Neural progenitor cell (in vitro differentiated cells): Measurements from ENCODE around the gene TMPRSS4.

Experiments used
- EZH2 ChIP-seq: fragments of 200-600 bp; sonication (generic); IDR thresholded peaks from 2 replicates; pipeline ENCODE4 v1.6.1; 2017; ENCODE audit warnings: antibody characterized with exemption, mild to moderate bottlenecking, moderate library complexity
- EZH2phosphoT487 ChIP-seq: fragments of 200-600 bp; sonication (generic); IDR thresholded peaks from 2 replicates; pipeline ENCODE4 v1.6.1; 2017; ENCODE audit warnings: antibody characterized with exemption
- TF ChIP-seq, protein P1 (sequence below): fragments of 200-600 bp; sonication (generic); IDR thresholded peaks from 2 replicates; pipeline ENCODE4 v1.5.1; 2017; ENCODE audit warnings: antibody characterized with exemption, mild to moderate bottlenecking

DNA sequence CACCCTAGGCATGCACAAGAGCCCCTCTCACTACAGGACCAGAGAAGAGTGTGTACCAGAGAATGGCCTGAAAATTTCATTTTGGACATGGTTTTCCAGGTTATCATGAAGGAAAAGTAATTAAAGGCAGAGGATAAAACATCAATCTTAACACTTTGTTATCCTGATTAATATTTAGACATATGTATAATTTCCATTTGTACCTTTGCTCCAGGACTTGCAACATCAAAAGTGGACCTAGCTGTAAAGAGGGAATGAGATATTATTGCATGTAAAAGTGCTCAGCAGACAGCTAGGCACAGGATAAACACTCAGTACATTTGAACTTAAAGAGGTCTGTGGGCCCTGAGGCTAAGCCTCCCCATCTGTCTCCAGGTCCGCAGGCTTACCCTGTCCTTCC is 77.8 kb downstream of the TMPRSS4 start:
- TF ChIP-seq, protein P1, sequence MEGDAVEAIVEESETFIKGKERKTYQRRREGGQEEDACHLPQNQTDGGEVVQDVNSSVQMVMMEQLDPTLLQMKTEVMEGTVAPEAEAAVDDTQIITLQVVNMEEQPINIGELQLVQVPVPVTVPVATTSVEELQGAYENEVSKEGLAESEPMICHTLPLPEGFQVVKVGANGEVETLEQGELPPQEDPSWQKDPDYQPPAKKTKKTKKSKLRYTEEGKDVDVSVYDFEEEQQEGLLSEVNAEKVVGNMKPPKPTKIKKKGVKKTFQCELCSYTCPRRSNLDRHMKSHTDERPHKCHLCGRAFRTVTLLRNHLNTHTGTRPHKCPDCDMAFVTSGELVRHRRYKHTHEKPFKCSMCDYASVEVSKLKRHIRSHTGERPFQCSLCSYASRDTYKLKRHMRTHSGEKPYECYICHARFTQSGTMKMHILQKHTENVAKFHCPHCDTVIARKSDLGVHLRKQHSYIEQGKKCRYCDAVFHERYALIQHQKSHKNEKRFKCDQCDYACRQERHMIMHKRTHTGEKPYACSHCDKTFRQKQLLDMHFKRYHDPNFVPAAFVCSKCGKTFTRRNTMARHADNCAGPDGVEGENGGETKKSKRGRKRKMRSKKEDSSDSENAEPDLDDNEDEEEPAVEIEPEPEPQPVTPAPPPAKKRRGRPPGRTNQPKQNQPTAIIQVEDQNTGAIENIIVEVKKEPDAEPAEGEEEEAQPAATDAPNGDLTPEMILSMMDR: no peak
- TF ChIP-seq EZH2phosphoT487 (no peak), EZH2 (no peak)
